AG04449 (cell line): ENCODE measurements around the gene YY1.

Experiments
- CTCF ChIA-PET: fragments of 350-600 bp; formaldehyde crosslinking; extraction: SDS; loops from one replicate; lab custom pipeline; 2021; ENCODE audit warnings: antibody characterized with exemption; lab: Yijun Ruan, JAX
- POLR2A ChIA-PET: fragments of 400-600, 350-600 bp; formaldehyde crosslinking; extraction: SDS; loops from one replicate; lab custom pipeline; 2020; ENCODE audit warnings: antibody characterized with exemption, inconsistent platforms; lab: Yijun Ruan, JAX
- DNase-seq: peaks from one replicate; pipeline ENCODE4 v3.0.0-alpha.2; 2010; ENCODE audit warnings: low read depth, low spot score
- H3K4me3 ChIP-seq: 2 replicates; pipeline ENCODE4 v1.5.1; 2011; ENCODE audit warnings: low read depth, mild to moderate bottlenecking, control low read depth, low read length
- CTCF ChIP-seq: IDR thresholded peaks from one replicate; pipeline ENCODE4 v1.5.1; 2011; ENCODE audit warnings: mild to moderate bottlenecking, moderate library complexity, low read length, control low read depth, inconsistent platforms; ENCODE audit not compliant: insufficient read depth; ENCODE audit errors: missing control alignments

Gene YY1

GRCh38 chr14:100297320-100298300, 58.7 kb downstream of the YY1 start:
- CTCF ChIA-PET = interaction anchor here (0.7 to 14.1 kb wide), 5 partner anchors 7 to 80 kb away, joined by 3 to 141 read pairs (median 5); partner anchors contain the start of gene SLC25A29
- no peak overlapping the region for H3K4me3 ChIP-seq
- DNase-seq = no peak
- POLR2A ChIA-PET = interaction anchor here (1.0 kb wide), 1 partner anchor 9 kb away, joined by 3 read pairs; the partner anchor contains the start of gene SLC25A29
- no peak for TF ChIP-seq CTCF

DNA sequence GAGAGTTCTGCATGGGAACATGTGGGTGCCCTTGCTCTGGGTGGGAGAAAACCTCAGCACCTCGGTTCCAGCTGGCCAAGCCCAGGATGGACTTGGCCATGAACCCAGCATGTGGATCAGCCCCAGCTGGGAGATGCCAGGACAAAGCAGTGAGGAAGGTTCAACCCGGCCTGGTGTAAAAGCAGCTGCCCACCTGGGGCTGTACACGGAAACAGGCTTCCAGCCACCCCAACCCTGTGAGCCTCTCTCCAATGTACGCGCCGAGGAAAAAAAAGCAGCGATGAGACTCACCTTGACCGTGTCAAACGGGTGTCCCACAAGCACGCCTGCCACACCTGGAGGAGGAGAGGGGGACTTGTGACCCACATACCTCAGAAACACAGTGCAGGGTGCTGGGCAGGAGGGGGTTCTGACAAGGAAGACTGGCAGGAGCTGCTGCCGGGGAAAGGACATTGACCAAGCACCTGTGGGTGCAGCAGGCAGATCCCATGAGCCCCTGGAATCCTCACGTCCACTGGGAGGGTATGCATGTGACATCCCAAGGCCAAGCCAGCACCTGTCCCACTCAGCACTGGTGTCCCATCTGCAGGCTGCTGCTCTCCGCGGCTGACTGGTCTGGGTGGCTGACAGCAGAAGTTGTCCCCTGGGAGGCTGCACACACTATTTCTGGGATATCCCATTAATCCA, 59.8 kb downstream of the YY1 start:
- ChIA-PET POLR2A (no interaction called here), CTCF (interaction anchor here (1.4 to 14.1 kb wide), 2 partner anchors 14 to 79 kb away, joined by 5 to 141 read pairs; no protein-coding TSS in a partner anchor)
- H3K4me3 ChIP-seq = no peak overlapping the region
- no peak for DNase-seq
- TF ChIP-seq CTCF = no peak

DNA sequence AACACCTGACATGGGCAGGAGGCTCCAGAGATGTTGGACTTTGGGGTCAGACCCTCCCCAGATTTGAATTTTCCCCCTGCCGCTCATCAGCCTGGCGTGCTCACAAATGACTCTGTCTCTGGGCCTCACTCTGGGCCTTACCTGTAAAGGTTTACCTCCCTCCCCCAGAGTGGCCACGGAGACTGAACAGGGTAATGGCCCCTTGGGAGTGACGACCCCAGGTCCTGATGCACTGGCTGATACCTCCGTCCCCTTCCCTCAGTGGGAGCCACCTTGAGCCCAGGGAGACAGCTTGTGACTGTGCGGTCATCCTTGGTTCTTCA, 60.3 kb downstream of the YY1 start:
- CTCF ChIA-PET = interaction anchor here (14.1 kb wide), 1 partner anchor 15 kb away, joined by 141 read pairs; no protein-coding TSS in a partner anchor

GRCh38 chr14:100302616-100303015, 63.7 kb downstream of the YY1 start:
- CTCF ChIA-PET = interaction anchor here (0.6 to 14.1 kb wide), 11 partner anchors 9 to 82 kb away, joined by 3 to 141 read pairs (median 5); no protein-coding TSS in a partner anchor
- no peak overlapping the region for H3K4me3 ChIP-seq
- POLR2A ChIA-PET = no interaction called here
- no peak for DNase-seq
- no peak for TF ChIP-seq CTCF

More for the DNA sequence above, 60.3 kb downstream of the YY1 start:
- POLR2A ChIA-PET = no interaction called here
- no peak for DNase-seq
- H3K4me3 ChIP-seq = no peak overlapping the region
- no peak for TF ChIP-seq CTCF

GRCh38 chr14:100303179-100303578, 64.2 kb downstream of the YY1 start:
- ChIA-PET POLR2A (no interaction called here), CTCF (interaction anchor here (0.7 to 14.1 kb wide), 10 partner anchors 10 to 81 kb away, joined by 3 to 141 read pairs (median 6); no protein-coding TSS in a partner anchor)
- no peak for DNase-seq
- no peak overlapping the region for H3K4me3 ChIP-seq
- TF ChIP-seq CTCF = peak; percentile 65
